GM18507 (cell line): ENCODE results near the gene IL1RAPL2.

Experiments used
- DNase-seq: peaks from one replicate; pipeline ENCODE4 v3.0.0; 2011; ENCODE audit warnings: low read depth; ENCODE audit not compliant: insufficient read length; ENCODE audit errors: extremely low spot score
- FAIRE-seq: peaks from 2 replicates; lab custom pipeline; 2011; peaks lifted over from hg19 to GRCh38; lab: Jason Lieb, UNC

Gene IL1RAPL2

GRCh38 chrX:105116486-105116885 is 550.5 kb downstream of the IL1RAPL2 start:
- FAIRE-seq (no peak), DNase-seq (no peak)

GRCh38 chrX:105117621-105118020 is 551.6 kb downstream of the IL1RAPL2 start:
- FAIRE-seq (no peak), DNase-seq (no peak)

GRCh38 chrX:105120463-105120862 is 554.5 kb downstream of the IL1RAPL2 start:
- no peak for FAIRE-seq

GRCh38 chrX:105121186-105121585 is 555.2 kb downstream of the IL1RAPL2 start:
- FAIRE-seq (no peak), DNase-seq (no peak)

More at GRCh38 chrX:105120463-105120862, 554.5 kb downstream of the IL1RAPL2 start:
- no peak for DNase-seq

- no peak for DNase-seq
- FAIRE-seq = no peak
Observed at GRCh38 chrX:105126201-105126600, 560.2 kb downstream of the IL1RAPL2 start.

- no peak for DNase-seq
- no peak for FAIRE-seq
Observed at GRCh38 chrX:105134273-105134672, 568.3 kb downstream of the IL1RAPL2 start.

- FAIRE-seq (no peak), DNase-seq (no peak)
Observed at GRCh38 chrX:105136786-105137185, 570.8 kb downstream of the IL1RAPL2 start.

GRCh38 chrX:105150036-105150435 is 584.0 kb downstream of the IL1RAPL2 start:
- DNase-seq (no peak), FAIRE-seq (no peak)

GRCh38 chrX:105150557-105150956 is 584.6 kb downstream of the IL1RAPL2 start:
- FAIRE-seq (no peak), DNase-seq (no peak)

GRCh38 chrX:105167233-105167632 is 601.2 kb downstream of the IL1RAPL2 start:
- no peak for FAIRE-seq

GRCh38 chrX:105168577-105168976 is 602.6 kb downstream of the IL1RAPL2 start:
- FAIRE-seq (no peak), DNase-seq (no peak)

More at GRCh38 chrX:105167233-105167632, 601.2 kb downstream of the IL1RAPL2 start:
- DNase-seq = no peak

- FAIRE-seq (no peak), DNase-seq (no peak)
Observed at GRCh38 chrX:105173071-105173470, 607.1 kb downstream of the IL1RAPL2 start.

GRCh38 chrX:105179644-105180043 is 613.6 kb downstream of the IL1RAPL2 start:
- DNase-seq (no peak), FAIRE-seq (no peak)

- DNase-seq (no peak), FAIRE-seq (no peak)
Observed at GRCh38 chrX:105189093-105189492, 623.1 kb downstream of the IL1RAPL2 start.

- FAIRE-seq = peak; percentile 42
Observed at GRCh38 chrX:105190252-105190853, 624.4 kb downstream of the IL1RAPL2 start.

GRCh38 chrX:105191878-105192277 is 625.9 kb downstream of the IL1RAPL2 start:
- FAIRE-seq = no peak
- no peak for DNase-seq

More at GRCh38 chrX:105190252-105190853, 624.4 kb downstream of the IL1RAPL2 start:
- DNase-seq = no peak

- FAIRE-seq (no peak), DNase-seq (no peak)
Observed at GRCh38 chrX:105209406-105209805, 643.4 kb downstream of the IL1RAPL2 start.

- DNase-seq (no peak), FAIRE-seq (no peak)
Observed at GRCh38 chrX:105210258-105210657, 644.3 kb downstream of the IL1RAPL2 start.

GRCh38 chrX:105211066-105211575 is 645.1 kb downstream of the IL1RAPL2 start:
- DNase-seq (no peak), FAIRE-seq (no peak)

- no peak for FAIRE-seq
- no peak for DNase-seq
Observed at GRCh38 chrX:105219454-105220401, 653.7 kb downstream of the IL1RAPL2 start.
